PC-3 (cell line): ENCODE measurements around the gene DLK1.

Source experiments
- CTCF ChIP-seq: fragments of 300-600 bp; sonication (generic); conservative IDR thresholded peaks from 2 replicates; pipeline ENCODE4 v1.5.1; 2017; ENCODE audit warnings: antibody characterized with exemption, low read depth, mild to moderate bottlenecking, low read length
- EZH2 ChIP-seq: fragments of 300-600 bp; sonication (generic); IDR thresholded peaks from one replicate; pipeline ENCODE4 v1.6.1; 2017; ENCODE audit warnings: antibody characterized with exemption, mild to moderate bottlenecking, low read length; ENCODE audit not compliant: unreplicated experiment
- EZH2phosphoT487 ChIP-seq: fragments of 300-600 bp; sonication (generic); IDR thresholded peaks from 2 replicates; pipeline ENCODE4 v1.6.1; 2018; ENCODE audit warnings: mild to moderate bottlenecking, antibody characterized with exemption, low read length, borderline replicate concordance

- TF ChIP-seq CTCF, result no peak
- TF ChIP-seq EZH2, result no peak
- TF ChIP-seq EZH2phosphoT487, result no peak
Measured at GRCh38 chr14:100778526-100778882, 51.8 kb downstream of the DLK1 start.
